ENCODE results near the gene SETD3.

The SETD3 gene

GRCh38 chr14:99516156-99516870, 35.7 kb upstream of the SETD3 start:
- H3K4me3 ChIP-seq (ENCODE audit: low read depth, low read length), result no peak overlapping the region
- TF ChIP-seq, protein P1, sequence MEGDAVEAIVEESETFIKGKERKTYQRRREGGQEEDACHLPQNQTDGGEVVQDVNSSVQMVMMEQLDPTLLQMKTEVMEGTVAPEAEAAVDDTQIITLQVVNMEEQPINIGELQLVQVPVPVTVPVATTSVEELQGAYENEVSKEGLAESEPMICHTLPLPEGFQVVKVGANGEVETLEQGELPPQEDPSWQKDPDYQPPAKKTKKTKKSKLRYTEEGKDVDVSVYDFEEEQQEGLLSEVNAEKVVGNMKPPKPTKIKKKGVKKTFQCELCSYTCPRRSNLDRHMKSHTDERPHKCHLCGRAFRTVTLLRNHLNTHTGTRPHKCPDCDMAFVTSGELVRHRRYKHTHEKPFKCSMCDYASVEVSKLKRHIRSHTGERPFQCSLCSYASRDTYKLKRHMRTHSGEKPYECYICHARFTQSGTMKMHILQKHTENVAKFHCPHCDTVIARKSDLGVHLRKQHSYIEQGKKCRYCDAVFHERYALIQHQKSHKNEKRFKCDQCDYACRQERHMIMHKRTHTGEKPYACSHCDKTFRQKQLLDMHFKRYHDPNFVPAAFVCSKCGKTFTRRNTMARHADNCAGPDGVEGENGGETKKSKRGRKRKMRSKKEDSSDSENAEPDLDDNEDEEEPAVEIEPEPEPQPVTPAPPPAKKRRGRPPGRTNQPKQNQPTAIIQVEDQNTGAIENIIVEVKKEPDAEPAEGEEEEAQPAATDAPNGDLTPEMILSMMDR (IDR thresholded peaks at IDR 0.05; ENCODE audit: control insufficient read depth, extremely low read depth, insufficient read depth), result no peak
- no peak for DNase-seq (ENCODE audit: low read depth)

DNA sequence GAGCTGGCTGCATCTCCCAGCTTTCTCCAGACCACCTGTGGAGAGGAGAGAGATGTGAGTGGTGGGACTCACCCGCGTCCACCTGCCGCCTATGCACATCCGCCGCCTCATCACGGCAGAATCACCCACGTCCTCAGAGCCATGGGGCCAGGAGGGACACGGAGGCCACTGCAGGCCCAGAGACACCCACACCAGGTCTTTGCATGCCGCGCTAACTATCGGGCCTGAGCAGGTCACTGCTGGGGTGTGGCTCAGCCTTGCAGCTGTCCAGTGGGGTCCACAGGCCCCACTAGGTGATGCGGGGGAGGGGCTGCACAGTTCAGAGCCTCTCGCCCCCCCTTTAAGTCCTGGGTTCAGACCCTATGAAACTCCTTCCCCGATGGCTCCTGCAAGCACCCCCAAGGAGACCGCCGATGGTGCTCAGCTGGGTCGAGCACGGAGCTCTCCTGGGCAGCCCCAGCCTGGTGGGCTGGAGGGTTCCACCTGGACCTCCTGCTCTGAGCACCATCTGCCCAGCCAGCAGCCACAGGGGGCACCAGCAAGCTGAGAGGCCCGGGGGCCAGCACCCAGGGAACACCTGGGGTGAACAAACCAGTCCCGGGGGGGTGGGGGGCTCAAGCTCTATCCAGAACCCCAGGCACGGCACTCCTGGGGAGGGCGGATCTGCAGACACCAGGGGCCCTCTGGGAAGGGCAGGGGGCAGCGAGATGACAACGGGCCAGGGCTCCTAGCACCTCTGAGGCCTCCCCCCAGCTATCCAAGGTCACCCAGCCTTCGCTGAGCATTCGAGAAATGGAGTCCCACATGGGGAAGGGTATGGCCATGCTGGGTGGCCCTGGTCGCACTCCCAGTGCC, 34.9 kb upstream of the SETD3 start:
- DNase-seq (ENCODE audit: low read depth), result no peak
- TF ChIP-seq, protein P1 (IDR thresholded peaks at IDR 0.05; ENCODE audit: control insufficient read depth, extremely low read depth, insufficient read depth), result no peak

DNA sequence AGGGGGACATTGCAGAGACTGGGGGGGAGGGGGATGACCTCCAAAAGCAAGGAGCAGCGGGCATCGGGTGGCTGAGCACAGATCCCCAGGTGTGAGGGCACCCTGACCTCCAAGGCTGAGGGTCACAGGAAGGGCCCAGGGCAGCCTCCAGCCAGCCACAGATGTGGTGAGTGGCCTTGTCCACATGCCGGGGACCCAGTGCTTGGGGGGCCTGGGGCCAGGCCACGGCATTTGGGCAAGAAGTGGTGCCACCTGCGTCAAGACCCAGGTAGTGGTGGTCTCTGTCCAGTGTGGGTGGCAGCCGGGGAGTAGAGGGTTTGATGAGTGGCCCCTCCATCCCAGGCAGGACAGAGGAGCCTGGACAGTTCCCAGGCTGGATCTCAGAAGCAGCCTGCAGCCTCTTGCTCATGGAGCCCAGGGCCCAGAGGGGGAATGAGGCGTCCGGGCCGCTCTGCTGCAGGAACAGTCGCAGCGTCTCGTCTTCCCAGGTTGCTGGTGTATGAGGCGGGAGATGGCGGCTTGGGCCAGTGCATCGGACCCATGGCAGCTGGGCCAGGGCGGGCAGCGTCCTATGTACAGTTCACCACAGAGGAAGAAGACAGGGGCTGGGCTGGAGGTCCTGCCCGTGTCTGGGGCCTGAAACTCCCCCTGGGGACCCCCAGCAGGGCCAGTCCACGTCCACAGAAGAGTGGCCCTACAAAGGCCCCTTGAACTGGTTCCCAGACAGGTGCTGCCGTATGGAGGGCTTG, 34.1 kb upstream of the SETD3 start:
- no peak overlapping the region for H3K4me3 ChIP-seq (ENCODE audit: low read depth, low read length)
- TF ChIP-seq, protein P1 (IDR thresholded peaks at IDR 0.05; ENCODE audit: control insufficient read depth, extremely low read depth, insufficient read depth), result no peak
- DNase-seq (ENCODE audit: low read depth), result no peak

More for the DNA sequence above, 34.9 kb upstream of the SETD3 start:
- no peak overlapping the region for H3K4me3 ChIP-seq (ENCODE audit: low read depth, low read length)

- TF ChIP-seq, protein P1 (IDR thresholded peaks at IDR 0.05; ENCODE audit: control insufficient read depth, extremely low read depth, insufficient read depth), result no peak
- no peak overlapping the region for H3K4me3 ChIP-seq (ENCODE audit: low read depth, low read length)
- DNase-seq (ENCODE audit: low read depth), result no peak
Measured at GRCh38 chr14:99513946-99514551, 33.4 kb upstream of the SETD3 start.

- no peak overlapping the region for H3K4me3 ChIP-seq (ENCODE audit: low read depth, low read length)
Measured at GRCh38 chr14:99513183-99513694, 32.6 kb upstream of the SETD3 start.

More at GRCh38 chr14:99513183-99513694, 32.6 kb upstream of the SETD3 start:
- TF ChIP-seq, protein P1 (IDR thresholded peaks at IDR 0.05; ENCODE audit: control insufficient read depth, extremely low read depth, insufficient read depth), result no peak
- no peak for DNase-seq (ENCODE audit: low read depth)
